Astrocyte (in vitro differentiated cells and primary cell): ENCODE measurements around the gene PRDM4. TPM values are rescaled to one million over a fixed set of nuclear protein-coding genes. Genes with fewer than 3 reads are reported as not detected.

Experiments used
- DNase-seq: peaks from one replicate; pipeline ENCODE4 v3.0.0-alpha.2; 2010; ENCODE audit warnings: low read depth
- FAIRE-seq: peaks from 2 replicates; lab custom pipeline; 2011; peaks lifted over from hg19 to GRCh38; lab: Jason Lieb, UNC
- H2AFZ ChIP-seq: 2 replicates; pipeline ENCODE4 v1.6.0; 2012; ENCODE audit warnings: low read depth, low read length, inconsistent platforms
- H3K27ac ChIP-seq: 2 replicates; pipeline ENCODE4 v1.5.1; 2011; ENCODE audit warnings: low read depth, low read length, inconsistent platforms
- H3K27me3 ChIP-seq: 2 replicates; pipeline ENCODE4 v1.6.0; 2011; ENCODE audit warnings: low read length, inconsistent platforms; ENCODE audit not compliant: insufficient read depth
- H3K36me3 ChIP-seq: 2 replicates; pipeline ENCODE4 v1.5.1; 2011; ENCODE audit warnings: low read length, inconsistent platforms; ENCODE audit not compliant: insufficient read depth
- H3K4me1 ChIP-seq: 2 replicates; pipeline ENCODE4 v1.5.1; 2011; ENCODE audit warnings: low read length, inconsistent platforms; ENCODE audit not compliant: insufficient read depth
- H3K4me2 ChIP-seq: 2 replicates; pipeline ENCODE4 v1.6.0; 2012; ENCODE audit warnings: low read length, inconsistent platforms
- H3K4me3 ChIP-seq: 2 replicates; pipeline ENCODE4 v1.5.1; 2011; ENCODE audit warnings: low read depth, mild to moderate bottlenecking, low read length, inconsistent platforms; ENCODE audit not compliant: insufficient read depth
- H3K79me2 ChIP-seq: 2 replicates; pipeline ENCODE4 v1.6.0; 2012; ENCODE audit warnings: mild to moderate bottlenecking, low read length, inconsistent platforms; ENCODE audit not compliant: insufficient read depth
- H3K9ac ChIP-seq: 2 replicates; pipeline ENCODE4 v1.6.0; 2012; ENCODE audit warnings: mild to moderate bottlenecking, low read length, inconsistent platforms
- H3K9me3 ChIP-seq: 2 replicates; pipeline ENCODE4 v1.5.1; 2012; ENCODE audit warnings: low read depth, mild to moderate bottlenecking, low read length, inconsistent platforms; ENCODE audit not compliant: insufficient read depth
- H4K20me1 ChIP-seq: 2 replicates; pipeline ENCODE4 v1.6.0; 2012; ENCODE audit warnings: low read length, inconsistent platforms; ENCODE audit not compliant: insufficient read depth
- H3K27ac Mint-ChIP-seq: one replicate; pipeline ENCODE4 v1.8.0; 2021; ENCODE audit warnings: mild to moderate bottlenecking, mixed read lengths; ENCODE audit not compliant: unreplicated experiment
- H3K27me3 Mint-ChIP-seq: one replicate; pipeline ENCODE4 v1.8.0; 2021; ENCODE audit warnings: low read depth, mixed read lengths; ENCODE audit not compliant: unreplicated experiment
- H3K36me3 Mint-ChIP-seq: one replicate; pipeline ENCODE4 v1.8.0; 2021; ENCODE audit warnings: low read depth, mixed read lengths; ENCODE audit not compliant: unreplicated experiment
- H3K4me1 Mint-ChIP-seq: one replicate; pipeline ENCODE4 v1.8.0; 2021; ENCODE audit warnings: low read depth, mixed read lengths; ENCODE audit not compliant: unreplicated experiment
- H3K4me3 Mint-ChIP-seq: one replicate; pipeline ENCODE4 v1.8.0; 2021; ENCODE audit warnings: mild to moderate bottlenecking, moderate library complexity, mixed read lengths; ENCODE audit not compliant: unreplicated experiment
- H3K9me3 Mint-ChIP-seq: one replicate; pipeline ENCODE4 v1.8.0; 2021; ENCODE audit warnings: mild to moderate bottlenecking, mixed read lengths; ENCODE audit not compliant: unreplicated experiment
- EZH2 ChIP-seq: IDR thresholded peaks from 2 replicates; pipeline ENCODE4 v1.6.1; 2012; ENCODE audit warnings: mild to moderate bottlenecking, low read length, inconsistent platforms; ENCODE audit not compliant: insufficient read depth
- total RNA-seq: library from RNA; stranded (reverse); gene quantifications from 2 replicates; pipeline ENCODE4 v1.2.1, GENCODE V29; 2021
- TF ChIP-seq, protein P1 (sequence below): IDR thresholded peaks from 2 replicates; pipeline ENCODE4 v1.5.1; 2011; ENCODE audit warnings: low read depth, mild to moderate bottlenecking, inconsistent platforms, low read length, moderate library complexity; ENCODE audit not compliant: insufficient read depth

PRDM4 gene
- total RNA-seq, 1 donor from 2014 or later = 30.5 TPM

DNA sequence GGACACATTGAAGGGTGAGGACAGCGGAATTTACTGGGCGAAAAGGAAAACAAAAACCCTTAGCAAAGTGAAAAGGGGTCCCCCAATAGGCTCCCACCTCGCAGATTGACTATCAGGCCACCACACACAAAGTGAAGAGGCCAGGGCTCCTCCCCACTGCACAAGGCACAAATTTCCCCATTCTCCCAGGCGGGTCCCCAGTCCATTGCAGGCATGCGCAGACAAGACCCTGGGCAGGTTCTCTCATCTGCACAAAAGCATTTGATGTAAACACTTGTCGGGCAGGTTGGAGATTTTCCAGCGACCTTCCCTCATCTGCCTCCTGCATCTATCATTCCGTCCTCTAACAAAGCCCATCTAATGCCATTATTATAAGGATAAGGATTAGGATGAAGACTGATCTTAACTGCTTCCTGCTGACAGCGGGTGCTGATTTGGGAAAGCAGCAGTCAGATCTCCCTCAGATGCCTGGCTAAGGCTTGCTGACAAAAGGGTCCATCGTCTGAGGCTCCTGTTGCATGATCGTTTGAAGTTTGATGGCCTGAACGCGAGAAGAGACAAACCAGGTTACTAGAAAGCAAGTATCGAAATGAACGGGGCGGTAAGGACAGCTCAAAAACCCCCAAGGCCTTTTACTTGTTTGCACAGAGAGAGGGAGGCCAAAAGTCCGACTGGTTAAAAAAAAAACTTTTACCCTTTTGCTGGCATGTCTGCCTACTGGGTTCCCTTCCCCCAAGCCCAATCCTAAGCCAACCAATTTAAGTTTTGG is 27.9 kb upstream of the PRDM4 start:
- Histone ChIP-seq H3K27me3 (no peaks in the 10 kb centered on the region), H3K4me1 (no peaks in the 10 kb centered on the region), H3K4me2 (no peak overlapping the region), H2AFZ (no peak overlapping the region), H3K36me3 (no peaks in the 10 kb centered on the region), H3K4me3 (no peak overlapping the region), H3K9ac (no peak overlapping the region), H3K9me3 (no peaks in the 10 kb centered on the region), H4K20me1 (no peaks in the 10 kb centered on the region), H3K79me2 (no peaks in the 10 kb centered on the region), H3K27ac (no peak overlapping the region)
- TF ChIP-seq EZH2 = no peak
- TF ChIP-seq, protein P1, sequence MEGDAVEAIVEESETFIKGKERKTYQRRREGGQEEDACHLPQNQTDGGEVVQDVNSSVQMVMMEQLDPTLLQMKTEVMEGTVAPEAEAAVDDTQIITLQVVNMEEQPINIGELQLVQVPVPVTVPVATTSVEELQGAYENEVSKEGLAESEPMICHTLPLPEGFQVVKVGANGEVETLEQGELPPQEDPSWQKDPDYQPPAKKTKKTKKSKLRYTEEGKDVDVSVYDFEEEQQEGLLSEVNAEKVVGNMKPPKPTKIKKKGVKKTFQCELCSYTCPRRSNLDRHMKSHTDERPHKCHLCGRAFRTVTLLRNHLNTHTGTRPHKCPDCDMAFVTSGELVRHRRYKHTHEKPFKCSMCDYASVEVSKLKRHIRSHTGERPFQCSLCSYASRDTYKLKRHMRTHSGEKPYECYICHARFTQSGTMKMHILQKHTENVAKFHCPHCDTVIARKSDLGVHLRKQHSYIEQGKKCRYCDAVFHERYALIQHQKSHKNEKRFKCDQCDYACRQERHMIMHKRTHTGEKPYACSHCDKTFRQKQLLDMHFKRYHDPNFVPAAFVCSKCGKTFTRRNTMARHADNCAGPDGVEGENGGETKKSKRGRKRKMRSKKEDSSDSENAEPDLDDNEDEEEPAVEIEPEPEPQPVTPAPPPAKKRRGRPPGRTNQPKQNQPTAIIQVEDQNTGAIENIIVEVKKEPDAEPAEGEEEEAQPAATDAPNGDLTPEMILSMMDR = no peak
- DNase-seq (no peak), FAIRE-seq (no peak)
- Mint-ChIP-seq H3K9me3 (peaks cover 4% of the 10 kb centered on the region), H3K27me3 (peaks cover 18% of the 10 kb centered on the region), H3K27ac (no peak overlapping the region), H3K4me3 (no peak overlapping the region), H3K36me3 (no peaks in the 10 kb centered on the region), H3K4me1 (no peaks in the 10 kb centered on the region)

DNA sequence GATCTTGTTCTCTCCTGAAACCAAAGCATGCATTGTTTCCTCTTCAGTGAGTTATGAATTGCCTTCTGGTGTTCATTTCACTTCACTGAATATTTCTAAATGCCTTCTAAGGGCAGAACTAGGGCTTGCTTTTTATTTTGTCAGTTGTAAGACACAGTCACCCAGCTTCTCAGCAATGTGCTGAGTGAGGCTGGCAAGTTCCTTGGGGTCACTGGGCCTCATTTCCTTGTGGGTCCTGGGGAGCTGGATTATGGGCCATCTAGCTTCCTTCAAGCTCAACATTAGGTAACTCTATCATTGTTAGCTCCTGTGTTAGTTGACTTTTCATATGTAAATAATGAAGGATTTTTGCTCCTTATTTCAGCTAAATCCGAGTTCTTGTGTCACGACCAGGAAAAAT is 27.3 kb upstream of the PRDM4 start:
- Histone ChIP-seq H3K79me2 (no peaks in the 10 kb centered on the region), H3K27ac (no peak overlapping the region), H3K4me3 (no peak overlapping the region), H3K9ac (no peak overlapping the region), H3K36me3 (no peaks in the 10 kb centered on the region), H3K4me1 (no peaks in the 10 kb centered on the region), H3K4me2 (no peak overlapping the region), H3K9me3 (no peaks in the 10 kb centered on the region), H2AFZ (no peak overlapping the region), H3K27me3 (no peaks in the 10 kb centered on the region), H4K20me1 (no peaks in the 10 kb centered on the region)
- Mint-ChIP-seq H3K4me3 (no peak overlapping the region), H3K9me3 (peaks cover 4% of the 10 kb centered on the region), H3K27ac (no peak overlapping the region), H3K4me1 (no peaks in the 10 kb centered on the region), H3K36me3 (no peaks in the 10 kb centered on the region), H3K27me3 (peaks cover 21% of the 10 kb centered on the region)
- no peak for TF ChIP-seq EZH2
- TF ChIP-seq, protein P1 = no peak
- DNase-seq = no peak
- no peak for FAIRE-seq
